ENCODE data around the gene PPM1L. TPM values are rescaled to one million over a fixed set of nuclear protein-coding genes. Genes with fewer than 3 reads are reported as not detected.
"Not testable (repeated sequence)": the region's sequence is repeated elsewhere in the genome, so short reads cannot be mapped to it uniquely, and the experiment has no call there.

PPM1L gene
- polyA plus RNA-seq, 1 experiment = 0.66 TPM

DNA sequence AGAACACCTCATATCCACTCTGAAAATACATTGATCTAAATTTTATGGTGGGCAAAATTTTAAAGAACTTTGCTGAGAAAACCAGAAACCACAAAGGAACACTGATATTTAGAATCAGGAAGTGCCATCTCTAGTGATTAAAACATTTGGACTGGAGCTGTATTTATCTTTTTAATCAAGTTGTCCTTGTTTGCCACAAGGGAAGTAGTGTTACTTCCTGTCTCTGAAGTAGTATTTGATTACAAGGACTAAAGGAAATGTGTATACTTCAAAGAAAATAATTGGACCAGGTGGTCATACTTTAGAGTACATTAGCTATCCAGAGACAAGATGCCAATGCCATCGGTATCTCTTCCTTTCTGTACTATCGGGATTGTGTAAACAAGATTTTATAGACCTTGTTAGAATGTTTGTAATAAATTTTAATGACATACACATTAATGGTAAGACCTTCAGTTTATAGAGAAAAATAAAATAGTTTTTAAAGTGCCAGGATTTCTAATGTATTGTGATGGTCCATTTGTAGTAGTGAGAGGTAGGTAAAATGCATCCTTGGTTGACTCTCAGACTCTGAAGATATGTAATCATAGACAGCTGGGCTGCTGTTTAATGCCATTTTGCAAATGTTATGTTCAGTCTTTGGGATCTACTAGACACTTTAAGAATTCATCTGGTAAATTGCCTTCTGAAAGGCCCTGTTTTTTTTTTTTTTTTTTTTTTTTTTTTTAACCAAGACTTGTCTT is 217.2 kb downstream of the PPM1L start:
- TF ChIP-seq, protein P1, sequence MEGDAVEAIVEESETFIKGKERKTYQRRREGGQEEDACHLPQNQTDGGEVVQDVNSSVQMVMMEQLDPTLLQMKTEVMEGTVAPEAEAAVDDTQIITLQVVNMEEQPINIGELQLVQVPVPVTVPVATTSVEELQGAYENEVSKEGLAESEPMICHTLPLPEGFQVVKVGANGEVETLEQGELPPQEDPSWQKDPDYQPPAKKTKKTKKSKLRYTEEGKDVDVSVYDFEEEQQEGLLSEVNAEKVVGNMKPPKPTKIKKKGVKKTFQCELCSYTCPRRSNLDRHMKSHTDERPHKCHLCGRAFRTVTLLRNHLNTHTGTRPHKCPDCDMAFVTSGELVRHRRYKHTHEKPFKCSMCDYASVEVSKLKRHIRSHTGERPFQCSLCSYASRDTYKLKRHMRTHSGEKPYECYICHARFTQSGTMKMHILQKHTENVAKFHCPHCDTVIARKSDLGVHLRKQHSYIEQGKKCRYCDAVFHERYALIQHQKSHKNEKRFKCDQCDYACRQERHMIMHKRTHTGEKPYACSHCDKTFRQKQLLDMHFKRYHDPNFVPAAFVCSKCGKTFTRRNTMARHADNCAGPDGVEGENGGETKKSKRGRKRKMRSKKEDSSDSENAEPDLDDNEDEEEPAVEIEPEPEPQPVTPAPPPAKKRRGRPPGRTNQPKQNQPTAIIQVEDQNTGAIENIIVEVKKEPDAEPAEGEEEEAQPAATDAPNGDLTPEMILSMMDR (IDR thresholded peaks at IDR 0.05; ENCODE audit: insufficient read depth, low read depth, low read length) = no peak
- H3K36me3 ChIP-seq (ENCODE audit: control insufficient read depth, insufficient read depth, low read length) = no peaks in the 10 kb centered on the region
- DNase-seq (ENCODE audit: low read depth) = no peak
- no peak overlapping the region for H3K4me3 ChIP-seq (ENCODE audit: low read depth, low read length)
- POLR2A ChIA-PET = no interaction called here
- CTCF ChIA-PET = no interaction called here
- no peaks in the 10 kb centered on the region for H3K27me3 ChIP-seq (ENCODE audit: control insufficient read depth, insufficient read depth, low read length)

- Histone ChIP-seq H3K4me3 (ENCODE audit: low read depth, low read length) (no peak overlapping the region), H3K27me3 (ENCODE audit: control insufficient read depth, insufficient read depth, low read length) (no peaks in the 10 kb centered on the region), H3K36me3 (ENCODE audit: control insufficient read depth, insufficient read depth, low read length) (no peaks in the 10 kb centered on the region)
- DNase-seq (ENCODE audit: low read depth) = no peak
- TF ChIP-seq, protein P1 (IDR thresholded peaks at IDR 0.05; ENCODE audit: insufficient read depth, low read depth, low read length) = no peak
- ChIA-PET POLR2A (no interaction called here), CTCF (no interaction called here)
Measured at GRCh38 chr3:160977773-160978172, 221.7 kb downstream of the PPM1L start.

- CTCF ChIA-PET = interaction anchor here (0.6 kb wide), 1 partner anchor 294 kb away, joined by 3 read pairs; no protein-coding TSS in a partner anchor
- no peaks in the 10 kb centered on the region for H3K27me3 ChIP-seq (ENCODE audit: control insufficient read depth, insufficient read depth, low read length)
- no peaks in the 10 kb centered on the region for H3K36me3 ChIP-seq (ENCODE audit: control insufficient read depth, insufficient read depth, low read length)
- TF ChIP-seq, protein P1 (IDR thresholded peaks at IDR 0.05; ENCODE audit: insufficient read depth, low read depth, low read length) = no peak
- DNase-seq (ENCODE audit: low read depth) = no peak
- no peak overlapping the region for H3K4me3 ChIP-seq (ENCODE audit: low read depth, low read length)
- POLR2A ChIA-PET = no interaction called here
Measured at GRCh38 chr3:160980740-160981139, 224.7 kb downstream of the PPM1L start.

DNA sequence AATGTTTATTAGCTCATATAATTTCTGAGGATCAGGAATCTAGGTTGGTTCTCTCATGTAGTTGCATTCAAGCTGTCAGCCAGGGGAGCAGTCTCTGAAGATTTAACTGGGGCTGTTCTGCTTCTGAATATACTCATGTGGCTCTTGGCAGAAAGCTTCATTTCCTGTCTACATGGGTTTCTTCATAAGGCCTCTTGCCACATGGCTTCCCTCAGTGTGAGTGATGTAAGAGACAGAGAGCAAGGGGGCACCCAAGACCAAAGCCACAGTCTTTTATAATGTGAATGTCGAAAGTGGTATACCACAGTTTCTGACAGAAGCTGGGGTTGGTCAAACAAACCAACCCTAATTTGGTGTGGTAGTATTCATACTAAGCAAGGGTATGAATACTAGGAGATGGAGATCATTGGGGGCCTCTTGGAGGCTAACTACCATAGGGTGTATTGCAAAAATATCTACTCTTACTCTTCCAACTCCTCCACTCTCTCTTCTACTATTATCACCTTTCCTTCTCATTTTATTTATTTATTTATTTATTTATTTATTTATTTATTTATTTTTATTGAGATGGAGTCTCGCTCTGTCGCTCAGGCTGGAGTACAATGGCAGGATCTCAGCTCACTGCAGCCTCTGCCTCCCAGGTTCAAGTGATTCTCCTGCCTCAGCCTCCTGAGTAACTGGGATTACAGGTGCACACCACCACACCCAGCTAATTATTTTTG is 225.3 kb downstream of the PPM1L start:
- POLR2A ChIA-PET = no interaction called here
- DNase-seq (ENCODE audit: low read depth) = no peak
- CTCF ChIA-PET = no interaction called here
- TF ChIP-seq, protein P1 (IDR thresholded peaks at IDR 0.05; ENCODE audit: insufficient read depth, low read depth, low read length) = no peak
- Histone ChIP-seq H3K36me3 (ENCODE audit: control insufficient read depth, insufficient read depth, low read length) (no peaks in the 10 kb centered on the region), H3K4me3 (ENCODE audit: low read depth, low read length) (no peak overlapping the region), H3K27me3 (ENCODE audit: control insufficient read depth, insufficient read depth, low read length) (no peaks in the 10 kb centered on the region)

- H3K27me3 ChIP-seq (ENCODE audit: control insufficient read depth, insufficient read depth, low read length) = no peaks in the 10 kb centered on the region
- DNase-seq (ENCODE audit: low read depth) = no peak
- CTCF ChIA-PET = interaction anchor here (1.3 kb wide), 1 partner anchor 34 kb away, joined by 3 read pairs; no protein-coding TSS in a partner anchor
- H3K4me3 ChIP-seq (ENCODE audit: low read depth, low read length) = no peak overlapping the region
- TF ChIP-seq, protein P1 (IDR thresholded peaks at IDR 0.05; ENCODE audit: insufficient read depth, low read depth, low read length) = no peak
- H3K36me3 ChIP-seq (ENCODE audit: control insufficient read depth, insufficient read depth, low read length) = no peaks in the 10 kb centered on the region
- POLR2A ChIA-PET = no interaction called here
Measured at GRCh38 chr3:160982491-160982890, 226.5 kb downstream of the PPM1L start.

DNA sequence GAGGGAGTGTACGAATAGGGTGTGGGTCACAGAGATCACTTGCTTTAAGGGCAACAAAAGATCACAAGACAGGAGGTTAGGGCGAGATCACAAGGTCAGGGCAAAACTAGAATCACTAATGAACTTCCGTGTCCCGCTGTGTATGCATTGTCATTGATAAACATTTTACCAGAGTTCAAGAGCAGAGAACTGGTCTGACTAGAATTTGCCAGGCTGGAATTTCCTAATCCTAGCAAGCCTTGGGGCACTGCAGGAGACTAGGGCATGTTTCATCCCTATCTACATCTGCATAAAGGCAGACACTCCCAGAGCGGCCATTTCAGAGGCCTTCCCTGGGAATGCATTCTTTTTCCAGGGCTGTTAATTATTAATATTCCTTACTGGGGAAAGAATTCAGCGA is 227.9 kb downstream of the PPM1L start:
- POLR2A ChIA-PET; CTCF ChIA-PET; H3K27me3 ChIP-seq (ENCODE audit: control insufficient read depth, insufficient read depth, low read length); H3K4me3 ChIP-seq (ENCODE audit: low read depth, low read length); H3K36me3 ChIP-seq (ENCODE audit: control insufficient read depth, insufficient read depth, low read length); DNase-seq (ENCODE audit: low read depth): not testable (repeated sequence)
